ENCODE data around the gene SSNA1. TPM values are rescaled to one million over a fixed set of nuclear protein-coding genes. Genes with fewer than 3 reads are reported as not detected.
A peak's percentile ranks its signal among the peaks of the same experiment; 100 is the strongest.

SSNA1 gene
- total and polyA plus RNA-seq, 9 of the 15 experiments (the other 6 are each of a cell fraction or from before 2014, with no cell fraction given) = 1.9 to 130 (median 57.1) TPM

- TF ChIP-seq HES1 (IDR thresholded peaks at IDR 0.05; ENCODE audit: low read depth) (no peak), L3MBTL2 (IDR thresholded peaks at IDR 0.05) (0 out of 2 replicates have a peak, but pooled peaks have one; percentile 18), GTF2F1 (IDR thresholded peaks at IDR 0.05; ENCODE audit: low read depth, low read length) (no peak), TCF7L2 (IDR thresholded peaks at IDR 0.05; ENCODE audit: low read depth, low read length) (no peak), ZBTB49 (CRISPR knock-in tag; IDR thresholded peaks at IDR 0.05; ENCODE audit: borderline replicate concordance) (no peak), CREB3 (tag; conservative IDR thresholded peaks at IDR 0.05; ENCODE audit: low read depth) (no peak), E2F6 (IDR thresholded peaks at IDR 0.05; ENCODE audit: borderline replicate concordance in 1 of 2, extremely low read depth in 1 of 2, insufficient read depth in 1 of 2, insufficient read length in 1 of 2, low read depth in 1 of 2, low read length in 1 of 2, poor library complexity in 1 of 2, severe bottlenecking in 1 of 2) (peak in 1 of 2 experiments; percentile 33)
Observed at GRCh38 chr9:137168573-137168903, 19.9 kb upstream of the SSNA1 start (continued).
